Heart right ventricle (tissue), 16 donors: ENCODE measurements around the gene MTMR4. TPM values are rescaled to one million over a fixed set of nuclear protein-coding genes. Genes with fewer than 3 reads are reported as not detected.
A peak's percentile ranks its signal among the peaks of the same experiment; 100 is the strongest.

Experiments used
- ATAC-seq, 8 donors: fragments of 200-7000 bp; cut with Tn5 transposase; one replicate each; pipeline ENCODE4 v1.9.1; 2020; ENCODE audit warnings: mild to moderate bottlenecking in 8 of 8, moderate library complexity in 8 of 8, moderate number of reproducible peaks in 1 of 8
- DNase-seq, 2 donors: peaks; one replicate each; pipeline ENCODE4 v3.0.0-alpha.2; 2020
- H3K27ac ChIP-seq, 10 donors: fragments of 200-600 bp; sonication (generic) in 2 of 10; one replicate each; pipeline versions ENCODE4 v1.5.0 to v1.8.0; 2020 to 2022; ENCODE audit warnings: mild to moderate bottlenecking in 3 of 10
- H3K27me3 ChIP-seq, 7 donors: fragments of 200-600 bp; one replicate each; pipeline ENCODE4 v1.8.0; 2021 to 2022; ENCODE audit warnings: mild to moderate bottlenecking in 2 of 7
- H3K36me3 ChIP-seq, 9 donors: fragments of 200-600 bp; sonication (generic) in 1 of 9; one replicate each; pipeline versions ENCODE4 v1.5.0 to v1.8.0; 2020 to 2022; ENCODE audit warnings: mild to moderate bottlenecking in 2 of 9
- H3K4me1 ChIP-seq, 9 donors: fragments of 200-600 bp; sonication (generic) in 1 of 9; one replicate each; pipeline versions ENCODE4 v1.5.0 to v1.8.0; 2020 to 2022; ENCODE audit warnings: mild to moderate bottlenecking in 4 of 9
- H3K4me3 ChIP-seq, 10 donors: fragments of 200-600 bp; sonication (generic) in 2 of 10; one replicate each; pipeline versions ENCODE4 v1.5.0 to v1.8.0; 2020 to 2022; ENCODE audit warnings: mild to moderate bottlenecking in 7 of 10, moderate library complexity in 2 of 10
- H3K9me3 ChIP-seq, 11 donors: fragments of 200-600 bp in 10 of 11; sonication (generic) in 2 of 11; one replicate each; pipeline versions ENCODE4 v1.5.0 to v1.8.0; 2013 to 2022; ENCODE audit warnings: mild to moderate bottlenecking in 2 of 11, control low read depth in 1 of 11, moderate library complexity in 1 of 11
- CTCF ChIP-seq, 9 donors: fragments of 200-600 bp; sonication (generic) in 2 of 9; IDR thresholded peaks; one replicate each; pipeline versions ENCODE4 v1.5.0 to v1.8.0; 2021 to 2022; ENCODE audit warnings: antibody characterized with exemption in 9 of 9, mild to moderate bottlenecking in 5 of 9, moderate library complexity in 1 of 9
- WGBS, 2 donors: extraction: QIAGEN DNeasy Blood & Tissue Kit; methylation state at CpG; one replicate each; pipeline ENCODE4 v1.1.7; 2013; ENCODE audit warnings: inconsistent platforms in 1 of 2; 5-methylcytosine and 5-hydroxymethylcytosine counted together
- intact Hi-C, 10 donors: fragments of 100-400 bp; cut with DNase I; formaldehyde crosslinking; loops; one replicate each; pipeline versions ENCODE4 v1.11.1 to v1.14.2; 2022
- polyA plus RNA-seq, 2 donors: library from polyadenylated mRNA; stranded (reverse); fragments of 200-250 nt; gene quantifications; one replicate each; pipeline ENCODE4 v1.2.3, GENCODE V29; 2013
- total RNA-seq, 10 donors: library from RNA; stranded (reverse); fragmentation: NEBNext Ultra II Directional in 3 of 10; extraction: Animal tissue kit (Norgen Biotek cat#: 25700) in 3 of 10; gene quantifications; one replicate each; pipeline versions ENCODE4 v1.2.1 to v1.2.4, GENCODE V29; 2021 to 2023
- donor health status: Arrhythmogenic right ventricular cardiomyopathy.
- donor health status: ischemic (EF 13 %, LVEDD 7.1; RV severe dilation, severe dysfunction).
- donor health status: healthy with polysubstance abuse.
- donor health status: DM: no; HTN: yes; CAD: no.
- donor health status: DM: no; HTN: no; CAD: no.
- donor health status: ischemic (EF 25% LVEDD 6.9; RV normal size, moderate dysfunction).
- donor health status: ischemic (EF 25% LVEDD 5.7; RV mildly dilated, moderate dysfunction).
- donor health status: healthy.
- donor health status: DM: yes; HTN: yes; CAD: no.
- donor health status: Ischemic cardiomyopathy.
- donor health status: ischemic (EF 35%, LVEDD 5.7; RV mildly dilated, moderate dysfunction).
- donor health status: nonischemic (EF 11% LVEDD 7.7; RV severe dilation, severe dysfunction).
- donor health status: DM: yes; HTN: yes; CAD: no.
- donor health status: PGD.
- donor health status: ischemic (EF 29% LVEDD 5.4; RV normal size, mild dysfunction).
- donor health status: nonischemic (EF 23%, LVEDD 6.1; RV moderate dilation, normal function).

The MTMR4 gene
- total and polyA plus RNA-seq, 12 donors = 8.5 to 26.6 (median 15.7) TPM

DNA sequence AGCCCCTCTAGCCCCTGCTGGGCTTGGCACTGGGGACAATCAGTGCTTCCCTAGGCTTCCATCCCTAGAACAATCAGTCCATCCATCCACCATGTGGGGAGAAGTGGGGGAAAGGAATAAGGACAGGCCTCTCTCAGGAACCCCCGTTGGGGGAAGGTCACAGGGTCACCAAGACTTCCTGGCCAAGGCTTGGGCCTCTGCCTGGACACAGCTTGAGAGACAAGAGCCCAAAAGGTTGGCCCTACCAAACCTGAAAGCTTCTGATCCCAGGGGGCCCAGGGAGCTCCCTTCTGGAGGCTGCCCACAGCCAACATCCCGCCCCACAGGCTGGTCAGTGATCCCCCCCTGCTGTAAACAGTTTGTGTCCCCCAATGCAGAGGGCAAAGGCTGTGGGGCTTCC is 16.2 kb upstream of the MTMR4 start:
- H3K9me3 ChIP-seq = no peaks in the 10 kb centered on the region
- intact Hi-C loops = loop anchor here in 1 of 10 donors (2.0 kb wide), 1 partner anchor 52 kb away; no protein-coding TSS in a partner anchor
- no peaks in the 10 kb centered on the region for H3K36me3 ChIP-seq
- DNase-seq (no peak), ATAC-seq (no peak)
- peak overlapping the region in 8 of 10 donors; percentile 25 to 87 (median 71) for H3K27ac ChIP-seq
- peaks cover 7 to 80% (median 57%) of the 10 kb centered on the region in 9 donors for H3K4me1 ChIP-seq
- no peak for TF ChIP-seq CTCF (IDR thresholded peaks at IDR 0.05)
- 57 to 67% methylated on average over 2 of the region's 2 CpGs for WGBS, 2 donors
- H3K4me3 ChIP-seq = peak overlapping the region in 8 of 10 donors; percentile 60 to 75 (median 65)
- peaks cover 0 to 19% (median 0%) of the 10 kb centered on the region in 7 donors for H3K27me3 ChIP-seq

DNA sequence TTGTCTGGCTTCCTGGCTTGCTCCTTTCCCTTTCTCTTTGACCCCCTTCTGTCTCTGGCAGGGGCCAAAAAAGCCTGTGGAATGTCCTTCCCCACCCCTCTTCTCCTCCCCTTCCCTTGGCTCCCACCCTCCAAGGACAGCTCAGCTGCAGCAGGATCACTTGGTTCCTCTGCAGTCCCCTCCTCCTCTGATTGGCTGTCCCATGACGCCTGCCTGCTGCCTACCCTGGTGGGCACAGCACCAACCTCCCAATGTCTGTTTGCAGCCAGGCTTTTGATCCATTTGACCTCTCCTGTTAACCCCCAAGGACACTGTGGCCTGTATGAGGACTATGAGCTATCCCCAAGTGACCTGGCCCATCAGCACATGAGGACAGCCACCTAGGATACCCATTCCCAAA is 14.8 kb upstream of the MTMR4 start:
- peak overlapping the region in 5 of 10 donors; percentile 21 to 38 (median 31) for H3K4me3 ChIP-seq
- 45 to 70% methylated on average over 1 of the region's 1 CpG for WGBS, 2 donors
- H3K27me3 ChIP-seq = peaks cover 0 to 19% (median 0%) of the 10 kb centered on the region in 7 donors
- H3K4me1 ChIP-seq = peaks cover 7 to 85% (median 69%) of the 10 kb centered on the region in 9 donors
- H3K9me3 ChIP-seq = no peaks in the 10 kb centered on the region
- H3K36me3 ChIP-seq = peaks cover 0 to 4% (median 0%) of the 10 kb centered on the region in 9 donors
- ATAC-seq (peak in 1 of 8 donors; percentile 10), DNase-seq (no peak)
- peak overlapping the region in 9 of 10 donors; percentile 29 to 87 (median 66) for H3K27ac ChIP-seq
- no peak for TF ChIP-seq CTCF (IDR thresholded peaks at IDR 0.05)
- intact Hi-C loops = loop anchor here in 6 of 10 donors (5.0 to 10.0 kb wide), 6 partner anchors 48 to 476 kb away; partner anchors contain the start of genes RAD51C (in 3 of the 6) and TEX14 (in 3 of the 6)

GRCh38 chr17:58528443-58528842 is 14.0 kb upstream of the MTMR4 start:
- peaks cover 0 to 19% (median 0%) of the 10 kb centered on the region in 7 donors for H3K27me3 ChIP-seq
- peaks cover 7 to 80% (median 69%) of the 10 kb centered on the region in 9 donors for H3K4me1 ChIP-seq
- 28 to 48% methylated on average over 3 of the region's 3 CpGs for WGBS, 2 donors
- H3K27ac ChIP-seq = peak overlapping the region in 9 of 10 donors; percentile 29 to 87 (median 70)
- peaks cover 0 to 12% (median 0%) of the 10 kb centered on the region in 9 donors for H3K36me3 ChIP-seq
- no peak for TF ChIP-seq CTCF (IDR thresholded peaks at IDR 0.05)
- DNase-seq (no peak), ATAC-seq (no peak)
- intact Hi-C loops = loop anchor here in 6 of 10 donors (5.0 to 10.0 kb wide), 6 partner anchors 49 to 476 kb away; partner anchors contain the start of genes RAD51C (in 3 of the 6) and TEX14 (in 3 of the 6)
- H3K4me3 ChIP-seq = peak overlapping the region in 6 of 10 donors; percentile 21 to 38 (median 29)
- H3K9me3 ChIP-seq = no peaks in the 10 kb centered on the region

- H3K4me1 ChIP-seq = peaks cover 7 to 79% (median 69%) of the 10 kb centered on the region in 9 donors
- H3K27me3 ChIP-seq = peaks cover 0 to 19% (median 0%) of the 10 kb centered on the region in 7 donors
- 56 to 66% methylated on average over 3 of the region's 3 CpGs for WGBS, 2 donors
- DNase-seq = no peak
- peak overlapping the region in 5 of 10 donors; percentile 7 to 38 (median 31) for H3K4me3 ChIP-seq
- no peak for TF ChIP-seq CTCF (IDR thresholded peaks at IDR 0.05)
- intact Hi-C loops = loop anchor here in 6 of 10 donors (5.0 to 10.0 kb wide), 6 partner anchors 49 to 477 kb away; partner anchors contain the start of genes RAD51C (in 3 of the 6) and TEX14 (in 3 of the 6)
- peak overlapping the region in 9 of 10 donors; percentile 44 to 87 (median 70) for H3K27ac ChIP-seq
- no peak for ATAC-seq
- H3K9me3 ChIP-seq = no peaks in the 10 kb centered on the region
- H3K36me3 ChIP-seq = peaks cover 0 to 16% (median 0%) of the 10 kb centered on the region in 9 donors
These were observed 13.5 kb upstream of the MTMR4 start for GRCh38 chr17:58527949-58528348.
